ENCODE results near the gene CSNK2A1.

CSNK2A1 gene

DNA sequence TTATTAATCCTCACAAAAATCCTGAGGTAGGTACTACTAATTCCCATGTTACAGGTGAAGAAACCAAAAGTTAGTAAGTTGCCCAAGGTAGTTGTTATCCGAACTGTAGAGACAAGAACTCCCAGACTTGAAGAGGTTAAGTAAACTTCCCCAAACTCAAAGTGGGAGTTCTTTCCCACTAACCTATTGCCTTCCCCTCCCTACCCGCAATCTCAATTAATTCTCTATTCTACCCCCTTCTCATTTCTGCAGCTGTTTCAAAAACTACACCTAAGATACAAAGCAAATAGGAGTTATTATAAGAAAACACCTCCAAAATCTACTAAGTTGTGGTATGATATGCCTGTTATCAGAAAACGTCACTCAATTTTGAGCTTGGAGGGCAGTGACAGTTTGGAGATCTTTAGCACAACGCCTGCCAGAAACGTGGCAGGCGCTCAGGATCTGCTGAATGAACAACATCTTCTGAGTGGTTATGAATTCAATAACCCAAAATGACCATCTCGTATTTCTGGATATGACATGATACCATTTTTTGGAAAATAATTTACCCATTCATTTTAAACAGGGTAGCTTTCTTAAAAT lies 7.1 kb downstream of the CSNK2A1 start:
- H3K4me3 ChIP-seq (ENCODE audit: low read depth, low read length) = no peak overlapping the region

DNA sequence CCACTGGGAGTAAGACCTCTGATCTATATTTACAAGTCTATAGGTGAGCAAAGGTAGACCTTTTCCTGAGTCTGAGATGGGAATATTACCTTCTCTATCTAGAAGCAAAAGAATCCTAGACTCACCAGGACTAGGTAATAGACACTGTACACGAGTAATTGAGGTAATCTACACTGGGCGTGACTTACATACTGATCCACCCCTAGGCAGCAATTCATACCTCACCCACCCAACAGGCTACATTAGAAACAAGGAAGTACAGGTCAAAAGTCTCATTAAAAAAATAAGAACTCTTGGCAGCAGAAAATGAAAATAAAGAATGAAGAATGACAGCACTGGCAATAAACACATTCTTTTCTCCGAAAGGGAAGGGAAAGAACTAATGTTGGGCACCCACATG lies 7.6 kb downstream of the CSNK2A1 start:
- TF ChIP-seq, protein P1, sequence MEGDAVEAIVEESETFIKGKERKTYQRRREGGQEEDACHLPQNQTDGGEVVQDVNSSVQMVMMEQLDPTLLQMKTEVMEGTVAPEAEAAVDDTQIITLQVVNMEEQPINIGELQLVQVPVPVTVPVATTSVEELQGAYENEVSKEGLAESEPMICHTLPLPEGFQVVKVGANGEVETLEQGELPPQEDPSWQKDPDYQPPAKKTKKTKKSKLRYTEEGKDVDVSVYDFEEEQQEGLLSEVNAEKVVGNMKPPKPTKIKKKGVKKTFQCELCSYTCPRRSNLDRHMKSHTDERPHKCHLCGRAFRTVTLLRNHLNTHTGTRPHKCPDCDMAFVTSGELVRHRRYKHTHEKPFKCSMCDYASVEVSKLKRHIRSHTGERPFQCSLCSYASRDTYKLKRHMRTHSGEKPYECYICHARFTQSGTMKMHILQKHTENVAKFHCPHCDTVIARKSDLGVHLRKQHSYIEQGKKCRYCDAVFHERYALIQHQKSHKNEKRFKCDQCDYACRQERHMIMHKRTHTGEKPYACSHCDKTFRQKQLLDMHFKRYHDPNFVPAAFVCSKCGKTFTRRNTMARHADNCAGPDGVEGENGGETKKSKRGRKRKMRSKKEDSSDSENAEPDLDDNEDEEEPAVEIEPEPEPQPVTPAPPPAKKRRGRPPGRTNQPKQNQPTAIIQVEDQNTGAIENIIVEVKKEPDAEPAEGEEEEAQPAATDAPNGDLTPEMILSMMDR (IDR thresholded peaks at IDR 0.05; ENCODE audit: insufficient read depth, low read depth, low read length, missing control alignments) = no peak
- no peak overlapping the region for H3K4me3 ChIP-seq (ENCODE audit: low read depth, low read length)
- DNase-seq (ENCODE audit: low read depth) = no peak

More for the DNA sequence above, 7.1 kb downstream of the CSNK2A1 start:
- no peak for DNase-seq (ENCODE audit: low read depth)
- TF ChIP-seq, protein P1 (IDR thresholded peaks at IDR 0.05; ENCODE audit: insufficient read depth, low read depth, low read length, missing control alignments) = no peak

DNA sequence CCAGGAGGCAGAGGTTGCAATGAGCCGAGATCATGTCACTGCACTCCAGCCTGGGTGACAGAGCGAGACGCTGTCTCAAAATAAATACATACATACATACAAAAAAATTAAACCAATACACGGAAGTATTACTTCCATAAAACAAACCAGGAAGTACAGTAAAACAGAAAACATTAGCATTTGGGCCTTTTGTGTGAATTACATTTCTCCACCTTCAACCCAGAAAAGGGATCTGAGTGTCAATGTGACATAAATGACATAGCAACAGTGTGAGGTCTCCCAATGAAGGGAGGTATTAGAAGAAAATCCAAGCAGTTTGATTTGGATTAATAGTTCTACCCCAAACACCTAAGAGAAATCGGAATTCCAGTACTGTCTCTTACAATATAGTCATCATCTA lies 10.1 kb downstream of the CSNK2A1 start:
- TF ChIP-seq, protein P1 (IDR thresholded peaks at IDR 0.05; ENCODE audit: insufficient read depth, low read depth, low read length, missing control alignments) = no peak
- H3K4me3 ChIP-seq (ENCODE audit: low read depth, low read length) = no peak overlapping the region
- no peak for DNase-seq (ENCODE audit: low read depth)

DNA sequence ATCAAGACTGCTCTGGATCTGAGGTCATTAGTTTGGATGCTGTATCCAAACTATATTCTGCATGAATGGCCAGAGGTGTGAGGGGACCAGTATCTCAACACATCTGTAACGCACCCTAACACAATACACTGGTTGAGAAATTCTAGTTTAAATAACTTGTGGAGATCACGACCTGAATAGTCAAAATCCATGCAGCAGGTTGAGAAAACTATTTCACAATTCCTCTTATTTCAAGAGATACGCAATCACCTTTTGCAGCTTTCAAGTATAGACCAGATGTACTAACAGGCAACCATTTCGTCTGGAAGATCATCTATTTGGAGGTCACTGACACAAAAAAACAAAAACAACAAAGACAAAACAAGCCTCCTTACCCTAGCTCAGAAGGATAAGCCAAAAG lies 11.1 kb downstream of the CSNK2A1 start:
- DNase-seq (ENCODE audit: low read depth) = no peak
- TF ChIP-seq, protein P1 (IDR thresholded peaks at IDR 0.05; ENCODE audit: insufficient read depth, low read depth, low read length, missing control alignments) = no peak
- no peak overlapping the region for H3K4me3 ChIP-seq (ENCODE audit: low read depth, low read length)

DNA sequence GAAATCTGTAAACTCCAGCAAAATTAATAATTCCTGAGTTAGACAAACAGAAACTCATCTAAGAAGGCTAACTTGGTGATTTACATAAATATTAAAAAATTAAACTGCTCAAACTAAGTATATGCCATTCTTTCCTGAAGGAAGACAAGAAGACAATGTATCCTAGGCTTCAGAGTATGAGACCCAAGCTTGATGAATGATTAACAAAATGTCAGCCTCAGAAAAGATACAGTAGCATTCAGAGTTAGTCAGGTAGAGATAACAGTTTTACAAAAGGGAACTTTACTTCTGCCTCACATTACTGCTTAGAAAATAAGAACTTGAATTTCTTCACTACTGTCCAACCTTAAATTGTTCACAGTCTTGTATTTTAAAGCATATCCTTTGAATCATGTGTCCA lies 12.0 kb downstream of the CSNK2A1 start:
- H3K4me3 ChIP-seq (ENCODE audit: low read depth, low read length) = no peak overlapping the region
- DNase-seq (ENCODE audit: low read depth) = no peak
- TF ChIP-seq, protein P1 (IDR thresholded peaks at IDR 0.05; ENCODE audit: insufficient read depth, low read depth, low read length, missing control alignments) = no peak

DNA sequence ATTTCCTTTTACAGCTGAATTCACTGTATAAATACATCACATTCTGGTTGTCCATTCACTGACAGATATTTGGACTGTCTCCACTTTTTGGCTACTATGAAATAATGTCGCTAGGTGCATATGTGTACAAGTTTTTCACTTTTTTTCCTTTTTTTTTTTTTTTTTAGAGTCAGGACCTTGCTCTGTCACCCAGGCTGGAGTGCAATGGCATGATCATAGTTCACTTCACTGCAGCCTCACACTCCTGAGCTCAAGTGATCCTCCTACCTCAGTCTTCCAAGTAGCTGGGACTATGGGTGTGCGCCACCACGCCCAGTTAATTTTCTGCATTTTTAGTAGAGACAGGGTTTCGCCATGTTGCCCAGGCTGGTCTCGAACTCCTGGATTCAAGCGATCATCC lies 13.3 kb downstream of the CSNK2A1 start:
- no peak for DNase-seq (ENCODE audit: low read depth)
- TF ChIP-seq, protein P1 (IDR thresholded peaks at IDR 0.05; ENCODE audit: insufficient read depth, low read depth, low read length, missing control alignments) = no peak
- H3K4me3 ChIP-seq (ENCODE audit: low read depth, low read length) = no peak overlapping the region

DNA sequence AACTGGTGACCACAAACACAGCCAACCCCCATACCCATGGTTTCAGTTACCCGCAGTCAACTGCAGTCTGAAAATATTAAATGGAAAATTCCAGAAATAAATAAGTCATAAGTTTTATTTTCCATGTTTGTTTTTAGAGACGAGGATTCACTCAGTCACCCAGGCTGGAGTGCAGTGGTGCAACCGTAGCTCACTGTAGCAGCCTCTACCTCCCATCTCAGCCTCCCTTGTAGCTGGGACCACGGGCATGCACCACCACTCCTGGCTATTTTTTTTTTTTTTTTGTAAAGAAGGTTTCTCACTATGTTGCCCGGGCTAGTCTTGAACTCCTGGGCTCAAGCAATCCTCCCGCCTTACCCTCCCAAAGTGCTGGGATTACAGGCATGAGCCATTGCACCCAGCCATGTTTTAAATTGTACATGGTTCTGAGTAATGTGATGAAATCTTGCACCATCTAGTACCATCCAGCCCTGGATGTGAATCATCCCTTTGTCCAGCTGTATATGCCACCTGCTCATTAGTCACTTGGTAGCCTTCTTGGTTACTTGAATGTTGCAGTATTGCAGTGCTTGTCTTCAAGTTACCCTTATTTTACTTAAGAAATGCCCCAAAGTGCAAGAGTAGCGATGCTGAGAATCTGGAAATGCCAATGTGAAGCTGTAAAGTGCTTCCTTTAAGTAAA lies 14.5 kb downstream of the CSNK2A1 start:
- TF ChIP-seq, protein P1 (IDR thresholded peaks at IDR 0.05; ENCODE audit: insufficient read depth, low read depth, low read length, missing control alignments) = no peak
- DNase-seq (ENCODE audit: low read depth) = no peak
- H3K4me3 ChIP-seq (ENCODE audit: low read depth, low read length) = no peak overlapping the region
